K562 (cell line): Measurements from ENCODE around the gene TMC1. TPM values are rescaled to one million over a fixed set of nuclear protein-coding genes. Genes with fewer than 3 reads are reported as not detected.

Experiments
- ARNT ChIP-seq, 2 experiments: fragments of 450-650 bp; IDR thresholded peaks; 2 replicates each; pipeline ENCODE4 v1.6.1; 2016; ENCODE audit warnings: mild to moderate bottlenecking in 1 of 2
- ATF1 ChIP-seq, 2 experiments: fragments of 450-650 bp in 1 of 2; IDR thresholded peaks; 2 replicates each; pipeline ENCODE4 v1.6.1; 2016; ENCODE audit warnings: missing compliant biosample characterization in 1 of 2, missing genetic modification characterization in 1 of 2
- BCOR ChIP-seq: fragments of 450-650 bp; IDR thresholded peaks from 2 replicates; pipeline ENCODE4 v1.6.1; 2016
- CTBP1 ChIP-seq: fragments of 450-650 bp; IDR thresholded peaks from 2 replicates; pipeline ENCODE4 v1.6.1; 2016; ENCODE audit warnings: borderline replicate concordance
- CXXC5 ChIP-seq: fragments of 250-450 bp; sonication (Bioruptor Pico); IDR thresholded peaks from 2 replicates; pipeline ENCODE4 v1.8.0; 2022; ENCODE audit warnings: inconsistent platforms, mild to moderate bottlenecking, moderate library complexity
- DMBX1 ChIP-seq: fragments of 250-450 bp; sonication (Bioruptor Pico); IDR thresholded peaks from 2 replicates; pipeline ENCODE4 v1.8.0; 2022; ENCODE audit warnings: inconsistent platforms, mild to moderate bottlenecking, moderate library complexity, borderline replicate concordance
- JUND ChIP-seq, 2 experiments: IDR thresholded peaks; 2 replicates in 1 of 2; 3 replicates in 1 of 2; pipeline ENCODE4 v1.6.1; 2011; ENCODE audit warnings: borderline replicate concordance in 2 of 2, low read depth in 2 of 2, low read length in 2 of 2, improper control_type of control experiment in 1 of 2, missing biosample characterization in 1 of 2, missing genetic modification characterization in 1 of 2, missing genetic modification reagents in 1 of 2
- MITF ChIP-seq: IDR thresholded peaks from 2 replicates; pipeline ENCODE4 v1.6.1; 2014; ENCODE audit warnings: antibody characterized with exemption
- MTA2 ChIP-seq: fragments of 450-650 bp; IDR thresholded peaks from 2 replicates; pipeline ENCODE4 v1.6.1; 2016; ENCODE audit warnings: low read depth
- NBN ChIP-seq: fragments of 450-650 bp; IDR thresholded peaks from 2 replicates; pipeline ENCODE4 v1.6.1; 2016; ENCODE audit warnings: low read depth, mild to moderate bottlenecking
- SMAD4 ChIP-seq: fragments of 250-450 bp; sonication (Bioruptor Pico); conservative IDR thresholded peaks from 2 replicates; pipeline ENCODE4 v1.8.0; 2021; ENCODE audit warnings: inconsistent platforms, mild to moderate bottlenecking, moderate library complexity
- SMARCC2 ChIP-seq: fragments of 450-650 bp; IDR thresholded peaks from 2 replicates; pipeline ENCODE4 v1.6.1; 2017; ENCODE audit warnings: antibody characterized with exemption, moderate library complexity, mild to moderate bottlenecking, low read depth
- SMARCE1 ChIP-seq: fragments of 450-650 bp; IDR thresholded peaks from 2 replicates; pipeline ENCODE4 v1.7.1; 2016; ENCODE audit warnings: mild to moderate bottlenecking
- SRSF3 ChIP-seq: fragments of 200-400 bp; formaldehyde crosslinking; IDR thresholded peaks from 2 replicates; pipeline ENCODE4 v1.6.1; 2016; ENCODE audit warnings: mild to moderate bottlenecking, low read length, moderate library complexity; ENCODE audit not compliant: insufficient read depth
- TBL1XR1 ChIP-seq, 2 experiments: IDR thresholded peaks; 2 replicates each; pipeline ENCODE4 v1.6.1; 2012; ENCODE audit warnings: improper control_type of control experiment in 2 of 2, low read length in 2 of 2, mild to moderate bottlenecking in 1 of 2
- TEAD4 ChIP-seq, 2 experiments: sonication (generic) in 1 of 2; formaldehyde crosslinking in 1 of 2; IDR thresholded peaks; 2 replicates each; pipeline versions ENCODE4 v1.6.1 to v1.8.0; 2012 to 2022; ENCODE audit warnings: borderline replicate concordance in 1 of 2, inconsistent platforms in 1 of 2, low read length in 1 of 2, mild to moderate bottlenecking in 1 of 2, missing genetic modification reagents in 1 of 2
- ZFPM2 ChIP-seq: fragments of 250-450 bp; sonication (Bioruptor Pico); IDR thresholded peaks from 2 replicates; pipeline ENCODE4 v1.5.1; 2022; ENCODE audit warnings: mild to moderate bottlenecking
- ZNF217 ChIP-seq: sonication (generic); formaldehyde crosslinking; IDR thresholded peaks from 2 replicates; pipeline ENCODE4 v1.8.0; 2022; ENCODE audit warnings: mild to moderate bottlenecking, missing genetic modification reagents
- ZNF444 ChIP-seq: fragments of 250-450 bp; sonication (Bioruptor Pico); IDR thresholded peaks from 2 replicates; pipeline ENCODE4 v1.4.0; 2020; ENCODE audit warnings: mild to moderate bottlenecking, moderate library complexity
- polyA plus RNA-seq, 8 experiments: library from polyadenylated mRNA; depleted of rRNA in 4 of 8; stranded (reverse) in 5 of 8; unstranded in 3 of 8; fragments of >200 nt; fragmentation: Nextera tagmentation in 2 of 8; fragmentation: Illumina TruSeq in 1 of 8; extraction: Ambion mirVana in 2 of 8; extraction: Trizol in 1 of 8; gene quantifications; 2 replicates each; pipeline versions ENCODE4 v1.2.1 to v1.2.3, GENCODE V29; 2011 to 2014; ENCODE audit warnings: inconsistent platforms in 1 of 8, missing spikeins in 1 of 8
- total RNA-seq, 7 experiments: library from RNA; depleted of rRNA in 6 of 7; stranded (reverse); fragments of >200 nt in 6 of 7; fragmentation: Illumina TruSeq in 2 of 7; extraction: Trizol in 2 of 7; gene quantifications; 2 replicates each; pipeline versions ENCODE4 v1.2.1 to v1.2.3, GENCODE V29; 2011 to 2021; ENCODE audit warnings: low replicate concordance in 1 of 7
- TF ChIP-seq, protein P1 (sequence below): fragments of 450-650 bp; formaldehyde crosslinking; IDR thresholded peaks from 2 replicates; pipeline ENCODE4 v1.4.0; 2022; ENCODE audit warnings: missing genetic modification characterization
- TF ChIP-seq, protein P2 (sequence below), 2 experiments: fragments of 450-650 bp in 1 of 2; sonication (generic) in 1 of 2; formaldehyde crosslinking in 1 of 2; IDR thresholded peaks in 1 of 2; conservative IDR thresholded peaks in 1 of 2; 2 replicates each; pipeline versions ENCODE4 v1.6.1 to v1.8.1; 2016 to 2023; ENCODE audit warnings: mild to moderate bottlenecking in 2 of 2, moderate library complexity in 2 of 2, inconsistent platforms in 1 of 2, missing genetic modification reagents in 1 of 2

TMC1 gene
- total and polyA plus RNA-seq, 9 of the 15 experiments (the other 6 are each of a cell fraction or from before 2014, with no cell fraction given): 0.10 to 0.15 TPM; not detected in 7

DNA sequence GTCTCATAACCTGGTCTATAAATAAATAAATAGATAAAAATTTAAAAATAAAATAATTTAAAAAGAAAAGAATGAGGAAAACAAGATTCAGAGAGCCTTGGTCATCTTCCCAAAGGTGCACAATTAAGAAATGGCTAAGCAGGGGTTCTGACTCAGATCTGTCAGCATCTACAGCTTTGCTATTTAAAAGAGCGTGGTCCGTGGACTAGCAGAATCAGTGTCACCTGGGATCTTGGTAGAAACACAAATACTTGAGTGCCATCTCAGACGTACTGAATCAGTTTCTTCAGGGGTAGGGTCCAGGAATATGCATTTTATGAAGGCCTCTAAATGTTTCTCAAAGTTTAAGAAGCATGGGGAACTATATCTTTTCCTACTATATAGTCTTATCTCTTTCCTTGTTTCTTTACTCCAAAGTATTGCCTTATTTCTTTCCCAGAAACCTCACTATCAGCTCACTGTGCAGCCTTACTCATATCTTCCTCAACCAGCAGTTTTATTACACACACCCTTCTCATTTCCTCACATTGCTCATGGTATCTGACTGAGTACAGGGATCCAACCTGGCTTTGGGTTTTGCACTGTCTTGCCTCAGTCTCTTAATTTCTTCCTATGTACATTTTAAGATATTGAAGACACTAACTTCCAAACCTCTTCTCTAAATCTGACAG is 58.6 kb downstream of the TMC1 start (continued):
- TF ChIP-seq ATF1 (CRISPR knock-in tag; IDR thresholded peaks at IDR 0.05): no peak
- TF ChIP-seq ATF1 (tag; IDR thresholded peaks at IDR 0.05): 0 out of 2 replicates have a peak, but pooled peaks have one; percentile 10
- no peak for TF ChIP-seq SRSF3
- TF ChIP-seq NBN: peak; percentile 39; the same call in 1 of the 2 replicates
- peak; percentile 91 for TF ChIP-seq SMARCE1
- TF ChIP-seq, protein P1, sequence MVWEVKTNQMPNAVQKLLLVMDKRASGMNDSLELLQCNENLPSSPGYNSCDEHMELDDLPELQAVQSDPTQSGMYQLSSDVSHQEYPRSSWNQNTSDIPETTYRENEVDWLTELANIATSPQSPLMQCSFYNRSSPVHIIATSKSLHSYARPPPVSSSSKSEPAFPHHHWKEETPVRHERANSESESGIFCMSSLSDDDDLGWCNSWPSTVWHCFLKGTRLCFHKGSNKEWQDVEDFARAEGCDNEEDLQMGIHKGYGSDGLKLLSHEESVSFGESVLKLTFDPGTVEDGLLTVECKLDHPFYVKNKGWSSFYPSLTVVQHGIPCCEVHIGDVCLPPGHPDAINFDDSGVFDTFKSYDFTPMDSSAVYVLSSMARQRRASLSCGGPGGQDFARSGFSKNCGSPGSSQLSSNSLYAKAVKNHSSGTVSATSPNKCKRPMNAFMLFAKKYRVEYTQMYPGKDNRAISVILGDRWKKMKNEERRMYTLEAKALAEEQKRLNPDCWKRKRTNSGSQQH (CRISPR knock-in tag): no peak
- TF ChIP-seq MITF: no peak
- TF ChIP-seq SMAD4: 0 out of 2 replicates have a peak, but pooled peaks have one; percentile 21
- peak; percentile 85 for TF ChIP-seq MTA2
- TF ChIP-seq TBL1XR1 (IDR thresholded peaks at IDR 0.05; ENCODE audit: low read length in 2 of 2): no peak; a peak in 1 of 4 replicates
- TF ChIP-seq SMARCC2: peak; percentile 80
- TF ChIP-seq CTBP1: 0 out of 2 replicates have a peak, but pooled peaks have one; percentile 20
- no peak for TF ChIP-seq DMBX1 (CRISPR knock-in tag)
- 0 out of 2 replicates have a peak, but pooled peaks have one; percentile 24 for TF ChIP-seq BCOR
- peak; percentile 65; the same call in 1 of the 2 replicates for TF ChIP-seq JUND (IDR thresholded peaks at IDR 0.05; ENCODE audit: borderline replicate concordance, low read depth, low read length)
- TF ChIP-seq JUND (tag; IDR thresholded peaks at IDR 0.05; ENCODE audit: borderline replicate concordance, low read depth, low read length): peak; percentile 61; the same call in 1 of the 3 replicates
- no peak for TF ChIP-seq ZFPM2
- TF ChIP-seq ARNT (IDR thresholded peaks at IDR 0.05): peak in 1 of 2 experiments; percentile 54; a peak in 1 of 4 replicates
- TF ChIP-seq CXXC5 (CRISPR knock-in tag): 0 out of 2 replicates have a peak, but pooled peaks have one; percentile 22
- no peak for TF ChIP-seq ZNF217 (CRISPR knock-in tag)
- TF ChIP-seq, protein P2, sequence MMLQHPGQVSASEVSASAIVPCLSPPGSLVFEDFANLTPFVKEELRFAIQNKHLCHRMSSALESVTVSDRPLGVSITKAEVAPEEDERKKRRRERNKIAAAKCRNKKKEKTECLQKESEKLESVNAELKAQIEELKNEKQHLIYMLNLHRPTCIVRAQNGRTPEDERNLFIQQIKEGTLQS (IDR thresholded peaks at IDR 0.05): peak; percentile 60
- TF ChIP-seq, protein P2 (CRISPR knock-in tag; conservative IDR thresholded peaks at IDR 0.05): no peak
- TF ChIP-seq ZNF444: no peak
- peak; percentile 89 for TF ChIP-seq TEAD4 (IDR thresholded peaks at IDR 0.05; ENCODE audit: low read length)
- TF ChIP-seq TEAD4 (CRISPR knock-in tag; IDR thresholded peaks at IDR 0.05; ENCODE audit: borderline replicate concordance): no peak
